Measurements from ENCODE around the gene RANBP9.

Gene RANBP9

GRCh38 chr6:13711733-13712598, at the start of gene RANBP9:
Gene RANBP9, minus strand, starts transcription at chr6:13711835. Its CDS starts 330 bp downstream, at chr6:13711505.
- FAIRE-seq = no peak

- no peak for FAIRE-seq
Observed at GRCh38 chr6:13760307-13761304, 49.0 kb upstream of the RANBP9 start.

- no peak for FAIRE-seq
Observed at GRCh38 chr6:13759025-13759424, 47.4 kb upstream of the RANBP9 start.

GRCh38 chr6:13754644-13755043, 43.0 kb upstream of the RANBP9 start:
- FAIRE-seq = no peak

GRCh38 chr6:13743736-13744127, 32.1 kb upstream of the RANBP9 start:
- FAIRE-seq = no peak

- no peak for FAIRE-seq
Observed at GRCh38 chr6:13742961-13743735, 31.5 kb upstream of the RANBP9 start.

- no peak for FAIRE-seq
Observed at GRCh38 chr6:13741365-13741764, 29.7 kb upstream of the RANBP9 start.

GRCh38 chr6:13735031-13735430, 23.4 kb upstream of the RANBP9 start:
- FAIRE-seq = no peak

- FAIRE-seq = no peak
Observed at GRCh38 chr6:13733178-13733887, 21.7 kb upstream of the RANBP9 start.

- no peak for FAIRE-seq
Observed at GRCh38 chr6:13730704-13731103, 19.1 kb upstream of the RANBP9 start.

- no peak for FAIRE-seq
Observed at GRCh38 chr6:13729891-13730290, 18.3 kb upstream of the RANBP9 start.

GRCh38 chr6:13725570-13725969, 13.9 kb upstream of the RANBP9 start:
- no peak for FAIRE-seq

GRCh38 chr6:13725052-13725451, 13.4 kb upstream of the RANBP9 start:
- FAIRE-seq = no peak

- FAIRE-seq = no peak
Observed at GRCh38 chr6:13724182-13724581, 12.5 kb upstream of the RANBP9 start.

- FAIRE-seq = no peak
Observed at GRCh38 chr6:13722880-13723279, 11.2 kb upstream of the RANBP9 start.

- no peak for FAIRE-seq
Observed at GRCh38 chr6:13718123-13718458, 6.5 kb upstream of the RANBP9 start.

- FAIRE-seq = no peak
Observed at GRCh38 chr6:13716955-13717295, 5.3 kb upstream of the RANBP9 start.

- FAIRE-seq = no peak
Observed at GRCh38 chr6:13716225-13716954, 4.8 kb upstream of the RANBP9 start.

GRCh38 chr6:13715444-13715883, 3.8 kb upstream of the RANBP9 start:
- no peak for FAIRE-seq

GRCh38 chr6:13712599-13712898, 914 bp upstream of the RANBP9 start:
- no peak for FAIRE-seq

- FAIRE-seq = no peak
Observed at GRCh38 chr6:13711324-13711732, 307 bp downstream of the RANBP9 start.

Measured in G401.6 (cell line).